Measurements from ENCODE around the gene CCR6.

Gene CCR6

DNA sequence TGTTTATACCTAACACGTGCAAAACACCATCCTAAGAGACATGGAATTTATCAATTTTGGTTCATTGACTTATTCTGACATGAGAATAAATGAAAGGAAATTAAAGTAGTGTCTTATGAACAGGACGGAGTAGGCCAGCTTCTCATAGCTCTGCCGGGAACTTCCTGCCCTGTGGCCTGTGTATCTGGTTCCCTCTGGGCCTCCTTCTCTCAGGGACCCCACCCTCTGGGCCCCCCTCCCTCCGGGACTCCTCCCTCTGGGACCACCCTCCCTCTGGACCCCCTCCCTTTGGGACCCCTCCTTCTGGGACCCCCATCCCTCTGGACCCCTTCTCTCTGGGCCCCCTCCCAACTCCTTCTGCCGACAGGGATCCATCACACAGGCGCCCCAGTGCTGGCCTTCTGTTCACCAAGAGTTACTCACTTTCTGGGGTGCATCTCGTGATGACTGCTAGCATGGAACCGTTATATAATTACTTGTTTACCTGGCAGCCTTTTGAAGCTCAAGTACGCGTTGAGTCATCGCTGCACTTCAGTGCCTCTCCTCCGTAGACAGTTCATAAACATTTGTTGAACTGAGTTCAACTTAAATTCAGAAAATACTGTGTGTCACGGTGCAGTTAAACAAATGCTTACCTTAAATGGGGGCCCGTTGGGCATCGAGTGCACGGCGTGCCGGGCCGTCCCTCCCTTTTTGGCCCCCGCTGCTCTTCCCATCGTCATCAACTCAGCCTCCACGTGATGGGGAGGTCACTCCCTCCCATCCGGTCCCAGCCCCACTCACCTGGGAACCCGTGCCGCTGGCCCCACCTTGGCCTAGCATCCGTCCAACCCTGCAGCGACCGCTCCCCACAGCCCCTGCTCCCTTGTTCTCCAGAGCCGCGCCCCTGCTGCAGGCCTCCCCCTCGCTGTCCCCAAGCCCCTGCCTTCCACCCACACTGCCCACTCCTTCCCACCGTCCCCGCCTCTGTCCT, 8.1 kb downstream of the CCR6 start:
- Histone ChIP-seq H3K27me3 (ENCODE audit: insufficient read depth, low read length) (no peaks in the 10 kb centered on the region), H3K79me2 (ENCODE audit: control insufficient read depth, insufficient read depth, low read length, unreplicated experiment) (no peaks in the 10 kb centered on the region), H3K4me3 (ENCODE audit: low read depth, low read length) (no peak overlapping the region), H3K4me1 (ENCODE audit: control insufficient read depth, insufficient read depth, low read length, unreplicated experiment) (no peaks in the 10 kb centered on the region), H3K36me3 (ENCODE audit: insufficient read depth, low read length) (no peaks in the 10 kb centered on the region), H3K27ac (ENCODE audit: low read depth, low read length) (no peak overlapping the region), H2AFZ (ENCODE audit: low read length, unreplicated experiment) (no peak overlapping the region)

DNA sequence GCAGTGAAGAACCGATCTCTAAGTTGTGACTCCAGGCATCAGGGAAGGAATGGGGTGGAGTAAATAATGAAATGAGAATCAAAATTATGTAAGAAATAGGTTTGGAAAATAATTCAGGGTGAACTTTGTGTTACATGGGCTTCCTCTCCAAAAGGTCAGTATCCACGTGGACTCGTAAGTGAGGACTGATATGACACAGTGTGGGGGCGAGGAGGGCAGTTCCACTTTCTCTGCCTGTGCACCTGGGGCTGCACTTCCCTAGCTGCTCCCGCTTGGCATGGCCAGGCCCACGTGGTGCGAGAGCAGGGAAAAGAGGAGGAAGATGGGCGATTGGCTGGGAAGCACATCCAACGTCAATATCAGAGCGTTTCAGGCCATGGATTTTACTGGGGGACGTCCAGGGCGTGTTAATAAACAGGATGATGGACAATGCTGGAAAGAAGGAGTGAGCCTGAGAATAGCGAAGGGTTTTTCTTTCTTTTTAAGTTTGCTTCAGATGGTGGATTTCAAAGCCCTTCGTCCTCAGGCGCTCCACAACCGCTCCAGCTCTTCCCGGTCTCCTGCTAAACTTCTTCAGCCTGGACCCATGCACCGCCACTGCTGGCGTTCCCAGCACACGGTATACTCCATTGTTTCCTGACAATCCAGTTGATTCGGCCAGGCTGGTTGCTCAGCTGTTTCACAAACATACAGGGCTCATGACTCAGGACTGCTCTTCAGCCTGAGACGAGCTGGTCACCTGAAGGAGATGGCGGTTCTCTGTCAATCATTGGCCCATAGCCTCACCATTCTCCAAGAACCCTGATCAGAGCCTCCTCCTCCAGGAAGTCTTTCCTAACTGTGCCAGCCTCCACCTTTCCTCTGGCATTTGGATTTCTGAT, 11.8 kb downstream of the CCR6 start:
- Histone ChIP-seq H3K4me3 (ENCODE audit: low read depth, low read length) (no peak overlapping the region), H3K27ac (ENCODE audit: low read depth, low read length) (no peak overlapping the region), H2AFZ (ENCODE audit: low read length, unreplicated experiment) (no peak overlapping the region), H3K27me3 (ENCODE audit: insufficient read depth, low read length) (no peaks in the 10 kb centered on the region), H3K79me2 (ENCODE audit: control insufficient read depth, insufficient read depth, low read length, unreplicated experiment) (no peaks in the 10 kb centered on the region), H3K36me3 (ENCODE audit: insufficient read depth, low read length) (no peaks in the 10 kb centered on the region), H3K4me1 (ENCODE audit: control insufficient read depth, insufficient read depth, low read length, unreplicated experiment) (no peaks in the 10 kb centered on the region)

DNA sequence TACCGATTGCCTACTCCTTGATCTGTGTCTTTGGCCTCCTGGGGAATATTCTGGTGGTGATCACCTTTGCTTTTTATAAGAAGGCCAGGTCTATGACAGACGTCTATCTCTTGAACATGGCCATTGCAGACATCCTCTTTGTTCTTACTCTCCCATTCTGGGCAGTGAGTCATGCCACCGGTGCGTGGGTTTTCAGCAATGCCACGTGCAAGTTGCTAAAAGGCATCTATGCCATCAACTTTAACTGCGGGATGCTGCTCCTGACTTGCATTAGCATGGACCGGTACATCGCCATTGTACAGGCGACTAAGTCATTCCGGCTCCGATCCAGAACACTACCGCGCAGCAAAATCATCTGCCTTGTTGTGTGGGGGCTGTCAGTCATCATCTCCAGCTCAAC, 13.5 kb downstream of the CCR6 start:
- no peak overlapping the region for H3K4me3 ChIP-seq (ENCODE audit: low read depth, low read length)
- H3K4me1 ChIP-seq (ENCODE audit: control insufficient read depth, insufficient read depth, low read length, unreplicated experiment), result no peaks in the 10 kb centered on the region
- H3K27me3 ChIP-seq (ENCODE audit: insufficient read depth, low read length), result no peaks in the 10 kb centered on the region
- H3K27ac ChIP-seq (ENCODE audit: low read depth, low read length), result no peak overlapping the region
- H3K79me2 ChIP-seq (ENCODE audit: control insufficient read depth, insufficient read depth, low read length, unreplicated experiment), result no peaks in the 10 kb centered on the region
- H3K36me3 ChIP-seq (ENCODE audit: insufficient read depth, low read length), result no peaks in the 10 kb centered on the region
- H2AFZ ChIP-seq (ENCODE audit: low read length, unreplicated experiment), result no peak overlapping the region

DNA sequence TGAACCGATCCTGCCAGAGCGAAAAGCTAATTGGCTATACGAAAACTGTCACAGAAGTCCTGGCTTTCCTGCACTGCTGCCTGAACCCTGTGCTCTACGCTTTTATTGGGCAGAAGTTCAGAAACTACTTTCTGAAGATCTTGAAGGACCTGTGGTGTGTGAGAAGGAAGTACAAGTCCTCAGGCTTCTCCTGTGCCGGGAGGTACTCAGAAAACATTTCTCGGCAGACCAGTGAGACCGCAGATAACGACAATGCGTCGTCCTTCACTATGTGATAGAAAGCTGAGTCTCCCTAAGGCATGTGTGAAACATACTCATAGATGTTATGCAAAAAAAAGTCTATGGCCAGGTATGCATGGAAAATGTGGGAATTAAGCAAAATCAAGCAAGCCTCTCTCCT, 14.2 kb downstream of the CCR6 start:
- H3K36me3 ChIP-seq (ENCODE audit: insufficient read depth, low read length), result no peaks in the 10 kb centered on the region
- no peak overlapping the region for H3K4me3 ChIP-seq (ENCODE audit: low read depth, low read length)
- H2AFZ ChIP-seq (ENCODE audit: low read length, unreplicated experiment), result no peak overlapping the region
- H3K27me3 ChIP-seq (ENCODE audit: insufficient read depth, low read length), result no peaks in the 10 kb centered on the region
- H3K4me1 ChIP-seq (ENCODE audit: control insufficient read depth, insufficient read depth, low read length, unreplicated experiment), result no peaks in the 10 kb centered on the region
- no peak overlapping the region for H3K27ac ChIP-seq (ENCODE audit: low read depth, low read length)
- H3K79me2 ChIP-seq (ENCODE audit: control insufficient read depth, insufficient read depth, low read length, unreplicated experiment), result no peaks in the 10 kb centered on the region

DNA sequence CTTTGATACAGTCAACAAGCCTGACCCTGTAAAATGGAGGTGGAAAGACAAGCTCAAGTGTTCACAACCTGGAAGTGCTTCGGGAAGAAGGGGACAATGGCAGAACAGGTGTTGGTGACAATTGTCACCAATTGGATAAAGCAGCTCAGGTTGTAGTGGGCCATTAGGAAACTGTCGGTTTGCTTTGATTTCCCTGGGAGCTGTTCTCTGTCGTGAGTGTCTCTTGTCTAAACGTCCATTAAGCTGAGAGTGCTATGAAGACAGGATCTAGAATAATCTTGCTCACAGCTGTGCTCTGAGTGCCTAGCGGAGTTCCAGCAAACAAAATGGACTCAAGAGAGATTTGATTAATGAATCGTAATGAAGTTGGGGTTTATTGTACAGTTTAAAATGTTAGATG, 15.0 kb downstream of the CCR6 start:
- Histone ChIP-seq H3K4me1 (ENCODE audit: control insufficient read depth, insufficient read depth, low read length, unreplicated experiment) (no peaks in the 10 kb centered on the region), H3K27ac (ENCODE audit: low read depth, low read length) (no peak overlapping the region), H3K36me3 (ENCODE audit: insufficient read depth, low read length) (no peaks in the 10 kb centered on the region), H2AFZ (ENCODE audit: low read length, unreplicated experiment) (no peak overlapping the region), H3K79me2 (ENCODE audit: control insufficient read depth, insufficient read depth, low read length, unreplicated experiment) (no peaks in the 10 kb centered on the region), H3K27me3 (ENCODE audit: insufficient read depth, low read length) (no peaks in the 10 kb centered on the region), H3K4me3 (ENCODE audit: low read depth, low read length) (no peak overlapping the region)

DNA sequence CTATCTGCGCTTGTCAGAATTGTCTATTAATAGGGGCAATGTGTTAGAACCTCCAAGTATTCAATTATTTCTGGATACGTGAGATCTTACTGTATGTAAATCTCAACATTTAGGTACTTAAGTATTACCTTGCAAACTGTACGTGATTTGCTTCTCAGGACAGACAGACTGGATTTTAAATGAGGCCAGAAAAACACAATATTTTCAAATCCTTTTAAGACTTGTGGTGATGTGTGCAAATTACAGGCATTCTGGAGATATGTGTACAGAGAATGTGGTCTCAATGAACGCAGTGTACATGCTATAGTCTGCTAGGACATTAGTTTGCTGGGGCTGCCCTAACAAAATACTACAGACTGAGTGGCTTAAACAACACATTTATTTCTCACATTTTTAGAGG, 16.9 kb downstream of the CCR6 start:
- H3K79me2 ChIP-seq (ENCODE audit: control insufficient read depth, insufficient read depth, low read length, unreplicated experiment), result no peaks in the 10 kb centered on the region
- H3K27ac ChIP-seq (ENCODE audit: low read depth, low read length), result no peak overlapping the region
- H3K27me3 ChIP-seq (ENCODE audit: insufficient read depth, low read length), result no peaks in the 10 kb centered on the region
- H3K4me1 ChIP-seq (ENCODE audit: control insufficient read depth, insufficient read depth, low read length, unreplicated experiment), result no peaks in the 10 kb centered on the region
- H2AFZ ChIP-seq (ENCODE audit: low read length, unreplicated experiment), result no peak overlapping the region
- no peaks in the 10 kb centered on the region for H3K36me3 ChIP-seq (ENCODE audit: insufficient read depth, low read length)
- no peak overlapping the region for H3K4me3 ChIP-seq (ENCODE audit: low read depth, low read length)

DNA sequence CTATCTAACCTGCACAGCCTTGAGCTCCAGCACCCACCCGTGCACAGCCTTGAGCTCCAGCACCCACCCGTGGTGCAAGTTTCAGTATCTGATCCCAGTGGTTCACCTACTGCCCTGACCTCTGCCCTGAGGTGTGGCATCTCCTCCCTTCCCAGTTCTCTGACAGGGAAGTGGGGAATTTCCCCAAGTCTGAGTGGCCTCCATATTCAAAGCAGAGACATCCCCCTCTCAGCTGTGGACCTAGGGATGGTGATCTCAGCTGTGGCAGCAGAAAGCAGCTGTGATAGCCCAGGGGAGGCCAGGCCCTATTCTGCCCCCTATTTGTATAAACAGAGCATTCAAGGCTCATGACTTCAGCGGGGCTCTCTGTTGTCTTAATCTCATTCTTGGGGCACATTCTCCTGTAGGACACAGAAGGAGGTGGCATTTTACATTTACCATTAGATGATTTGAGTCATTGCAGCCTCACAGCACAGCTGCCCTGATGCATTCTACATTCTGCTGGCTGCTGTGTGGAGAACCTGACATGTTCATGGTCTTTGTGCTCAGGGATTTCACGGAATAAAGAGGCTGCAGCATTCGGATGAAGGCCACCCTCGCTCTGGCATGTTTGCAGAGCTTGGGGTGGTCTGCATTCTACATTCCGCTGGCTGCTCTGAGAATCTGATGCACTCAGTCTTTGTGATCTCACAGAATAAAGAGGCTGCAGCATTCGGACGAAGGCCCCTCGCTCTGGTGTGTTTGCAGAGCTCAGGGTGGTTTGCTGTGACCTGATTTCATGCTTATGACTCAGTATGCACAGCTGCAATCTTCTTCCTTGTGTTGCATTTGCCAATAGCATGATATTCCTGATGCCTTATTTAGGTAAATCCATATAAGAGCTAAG, 17.9 kb downstream of the CCR6 start:
- Histone ChIP-seq H3K27ac (ENCODE audit: low read depth, low read length) (no peak overlapping the region), H3K27me3 (ENCODE audit: insufficient read depth, low read length) (no peaks in the 10 kb centered on the region; the same call in 1 of the 2 replicates), H3K36me3 (ENCODE audit: insufficient read depth, low read length) (no peaks in the 10 kb centered on the region), H2AFZ (ENCODE audit: low read length, unreplicated experiment) (no peak overlapping the region), H3K4me3 (ENCODE audit: low read depth, low read length) (no peak overlapping the region), H3K79me2 (ENCODE audit: control insufficient read depth, insufficient read depth, low read length, unreplicated experiment) (no peaks in the 10 kb centered on the region), H3K4me1 (ENCODE audit: control insufficient read depth, insufficient read depth, low read length, unreplicated experiment) (no peaks in the 10 kb centered on the region)

DNA sequence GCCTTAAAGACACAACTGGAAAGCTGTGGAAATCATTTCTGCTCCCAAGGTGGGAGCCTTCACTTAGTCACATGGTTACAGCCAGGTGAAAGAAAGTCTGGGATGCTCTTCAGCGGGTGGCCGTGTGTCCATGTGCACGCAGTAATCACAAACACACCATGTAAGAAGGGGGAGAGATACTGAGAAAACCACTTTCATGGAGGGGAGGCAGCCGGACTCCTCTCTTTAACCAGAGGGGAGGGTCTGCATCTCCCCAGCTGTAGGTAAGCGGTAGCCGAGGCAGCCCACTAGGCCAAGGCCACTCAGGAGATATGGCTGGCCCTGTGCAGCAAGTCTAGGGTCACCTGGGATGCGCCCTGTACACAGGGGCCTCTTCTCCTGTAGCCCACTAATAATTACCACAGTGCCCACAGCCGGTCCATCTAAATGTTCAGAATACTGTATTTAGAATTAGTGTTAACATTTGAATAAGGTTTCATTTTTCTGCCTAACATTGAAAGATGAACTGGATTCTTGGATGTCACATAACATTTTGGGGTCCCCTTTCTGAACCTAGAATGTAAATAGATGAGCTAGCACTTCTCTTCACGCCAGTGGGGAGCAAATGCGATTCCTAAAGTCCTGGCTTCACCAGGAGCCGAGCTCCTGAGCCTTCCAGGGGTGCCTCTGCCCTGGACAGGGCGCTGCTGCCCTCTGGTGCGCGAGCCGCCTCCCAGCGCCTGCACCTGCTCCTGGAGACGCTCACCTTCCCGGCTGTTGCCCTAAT, 19.0 kb downstream of the CCR6 start:
- Histone ChIP-seq H3K4me1 (ENCODE audit: control insufficient read depth, insufficient read depth, low read length, unreplicated experiment) (no peaks in the 10 kb centered on the region), H3K27me3 (ENCODE audit: insufficient read depth, low read length) (peaks cover 1% of the 10 kb centered on the region; the same call in 1 of the 2 replicates), H2AFZ (ENCODE audit: low read length, unreplicated experiment) (no peak overlapping the region), H3K79me2 (ENCODE audit: control insufficient read depth, insufficient read depth, low read length, unreplicated experiment) (no peaks in the 10 kb centered on the region), H3K36me3 (ENCODE audit: insufficient read depth, low read length) (no peaks in the 10 kb centered on the region), H3K27ac (ENCODE audit: low read depth, low read length) (no peak overlapping the region), H3K4me3 (ENCODE audit: low read depth, low read length) (no peak overlapping the region)

DNA sequence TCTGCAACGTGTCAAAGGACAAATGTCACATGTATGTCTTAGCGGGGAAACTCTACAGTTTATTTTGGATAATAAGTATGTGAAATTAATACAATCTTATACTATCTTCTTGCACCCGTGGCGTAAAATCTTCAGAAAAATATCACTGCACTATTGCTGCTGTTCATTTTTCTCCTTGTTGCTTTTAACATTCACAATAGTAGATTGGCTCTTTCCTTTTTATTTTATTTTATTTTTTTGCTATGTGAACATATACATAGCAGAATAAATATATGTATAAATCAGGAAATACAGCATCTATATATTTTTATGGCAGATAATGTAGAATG, 19.5 kb downstream of the CCR6 start:
- peaks cover 4% of the 10 kb centered on the region; the same call in 1 of the 2 replicates for H3K27me3 ChIP-seq (ENCODE audit: insufficient read depth, low read length)
- H3K79me2 ChIP-seq (ENCODE audit: control insufficient read depth, insufficient read depth, low read length, unreplicated experiment), result no peaks in the 10 kb centered on the region
- no peaks in the 10 kb centered on the region for H3K36me3 ChIP-seq (ENCODE audit: insufficient read depth, low read length)

More for the DNA sequence above, 19.5 kb downstream of the CCR6 start:
- H2AFZ ChIP-seq (ENCODE audit: low read length, unreplicated experiment), result no peak overlapping the region
- H3K27ac ChIP-seq (ENCODE audit: low read depth, low read length), result no peak overlapping the region
- no peaks in the 10 kb centered on the region for H3K4me1 ChIP-seq (ENCODE audit: control insufficient read depth, insufficient read depth, low read length, unreplicated experiment)
- H3K4me3 ChIP-seq (ENCODE audit: low read depth, low read length), result no peak overlapping the region
